HepG2 (cell line): ENCODE results near the gene SLC16A4. TPM values are rescaled to one million over a fixed set of nuclear protein-coding genes. Genes with fewer than 3 reads are reported as not detected.

ENCODE experiments used
- CENPBD1 ChIP-seq: sonication (generic); formaldehyde crosslinking; IDR thresholded peaks from 2 replicates; pipeline ENCODE4 v1.8.0; 2022; ENCODE audit warnings: missing genetic modification reagents, low read depth, mild to moderate bottlenecking, borderline replicate concordance
- FOXC1 ChIP-seq: sonication (generic); formaldehyde crosslinking; IDR thresholded peaks from 2 replicates; pipeline ENCODE4 v1.8.0; 2022; ENCODE audit warnings: mild to moderate bottlenecking, missing genetic modification reagents, borderline replicate concordance
- GATAD1 ChIP-seq: IDR thresholded peaks from 2 replicates; pipeline ENCODE4 v1.6.1; 2016; ENCODE audit warnings: missing genetic modification reagents, missing compliant biosample characterization
- GMEB2 ChIP-seq: IDR thresholded peaks from 2 replicates; pipeline ENCODE4 v1.6.1; 2016; ENCODE audit warnings: missing biosample characterization, missing genetic modification reagents, low read depth
- HCFC1 ChIP-seq: fragments of 150-350 bp; IDR thresholded peaks from 2 replicates; pipeline ENCODE4 v1.6.1; 2014; ENCODE audit warnings: low read depth, low read length
- HMGXB3 ChIP-seq: sonication (generic); formaldehyde crosslinking; IDR thresholded peaks from 2 replicates; pipeline ENCODE4 v1.4.0; 2020; ENCODE audit warnings: missing genetic modification reagents, borderline replicate concordance
- IKZF5 ChIP-seq: IDR thresholded peaks from 2 replicates; pipeline ENCODE4 v1.6.1; 2018; ENCODE audit warnings: missing genetic modification reagents, mild to moderate bottlenecking, missing compliant biosample characterization
- KLF11 ChIP-seq: IDR thresholded peaks from 2 replicates; pipeline ENCODE4 v1.6.1; 2016; ENCODE audit warnings: missing compliant biosample characterization
- KLF16 ChIP-seq, 2 experiments: sonication (generic) in 1 of 2; formaldehyde crosslinking in 1 of 2; IDR thresholded peaks; 2 replicates each; pipeline versions ENCODE4 v1.6.1 to v1.8.0; 2016 to 2023; ENCODE audit warnings: missing genetic modification reagents in 2 of 2, missing compliant biosample characterization in 1 of 2
- MATR3 ChIP-seq: sonication (generic); formaldehyde crosslinking; IDR thresholded peaks from 2 replicates; pipeline ENCODE4 v1.4.0; 2020; ENCODE audit warnings: missing genetic modification reagents
- RARA ChIP-seq: IDR thresholded peaks from 2 replicates; pipeline ENCODE4 v1.6.1; 2016; ENCODE audit warnings: missing genetic modification reagents, missing compliant biosample characterization
- RELA ChIP-seq: sonication (generic); formaldehyde crosslinking; IDR thresholded peaks from 2 replicates; pipeline ENCODE4 v1.4.0; 2020; ENCODE audit warnings: missing genetic modification reagents
- SKI ChIP-seq: fragments of 450-650 bp; IDR thresholded peaks from one replicate; pipeline ENCODE4 v1.6.1; 2018; ENCODE audit warnings: mild to moderate bottlenecking; ENCODE audit not compliant: partially characterized antibody
- SMARCE1 ChIP-seq: fragments of 450-650 bp; IDR thresholded peaks from 2 replicates; pipeline ENCODE4 v1.6.1; 2017; ENCODE audit warnings: borderline replicate concordance
- SYNCRIP ChIP-seq: fragments of 200-400 bp; formaldehyde crosslinking; IDR thresholded peaks from 2 replicates; pipeline ENCODE4 v1.6.1; 2018; ENCODE audit warnings: mild to moderate bottlenecking, low read depth, low read length; ENCODE audit not compliant: insufficient read depth
- ZKSCAN1 ChIP-seq: fragments of 150-350 bp; IDR thresholded peaks from 2 replicates; pipeline ENCODE4 v1.6.1; 2014; ENCODE audit warnings: low read length
- ZNF569 ChIP-seq: sonication (generic); formaldehyde crosslinking; IDR thresholded peaks from 2 replicates; pipeline ENCODE4 v1.5.0; 2020; ENCODE audit warnings: mild to moderate bottlenecking, missing genetic modification reagents, moderate library complexity, borderline replicate concordance
- ZNF580 ChIP-seq: IDR thresholded peaks from 2 replicates; pipeline ENCODE4 v1.6.1; 2016; ENCODE audit warnings: low read depth, borderline replicate concordance
- ZNF619 ChIP-seq: sonication (generic); formaldehyde crosslinking; IDR thresholded peaks from 2 replicates; pipeline ENCODE4 v1.4.0; 2020; ENCODE audit warnings: mild to moderate bottlenecking, missing genetic modification reagents
- ZNF788 ChIP-seq: sonication (generic); formaldehyde crosslinking; IDR thresholded peaks from 2 replicates; pipeline ENCODE4 v1.5.0; 2020; ENCODE audit warnings: mild to moderate bottlenecking, missing genetic modification reagents, borderline replicate concordance
- ZNF790 ChIP-seq: sonication (generic); formaldehyde crosslinking; IDR thresholded peaks from 2 replicates; pipeline ENCODE4 v1.8.0; 2022; ENCODE audit warnings: missing genetic modification reagents, mild to moderate bottlenecking, borderline replicate concordance
- ZSCAN22 ChIP-seq: sonication (generic); formaldehyde crosslinking; IDR thresholded peaks from 2 replicates; pipeline ENCODE4 v1.4.0; 2020; ENCODE audit warnings: mild to moderate bottlenecking, missing genetic modification reagents
- polyA plus RNA-seq, 8 experiments: library from polyadenylated mRNA; depleted of rRNA in 3 of 8; stranded (reverse) in 7 of 8; unstranded in 1 of 8; fragments of >200 nt; fragmentation: Illumina TruSeq in 4 of 8; extraction: Trizol in 4 of 8; gene quantifications; 2 replicates each; pipeline versions ENCODE4 v1.2.1 to v1.2.3, GENCODE V29; 2011 to 2016; ENCODE audit warnings: low read depth in 4 of 8, missing spikeins in 1 of 8, mixed read lengths in 1 of 8; ENCODE audit not compliant: insufficient read depth in 1 of 8
- total RNA-seq, 5 experiments: library from RNA; depleted of rRNA; stranded (reverse); fragments of >200 nt; fragmentation: Illumina TruSeq; extraction: Trizol; gene quantifications; 2 replicates each; pipeline ENCODE4 v1.2.3, GENCODE V29; 2016; ENCODE audit warnings: low read depth in 1 of 5

SLC16A4 gene
- total and polyA plus RNA-seq, 2 of the 13 experiments (the other 11 are each of a cell fraction or from before 2014, with no cell fraction given) = 1.1 to 1.5 TPM

- no peak for TF ChIP-seq ZNF788 (CRISPR knock-in tag)
- TF ChIP-seq MATR3 (CRISPR knock-in tag) = no peak
- no peak for TF ChIP-seq IKZF5 (CRISPR knock-in tag)
- no peak for TF ChIP-seq GMEB2 (CRISPR knock-in tag)
- no peak for TF ChIP-seq HMGXB3 (CRISPR knock-in tag)
- TF ChIP-seq ZKSCAN1 = no peak
- 0 out of 4 replicates have a peak, but pooled peaks of 1 of the 2 experiments have one; percentile 19 for TF ChIP-seq KLF16 (CRISPR knock-in tag; IDR thresholded peaks at IDR 0.05)
- no peak for TF ChIP-seq ZNF790 (CRISPR knock-in tag)
- TF ChIP-seq ZNF580 (CRISPR knock-in tag) = peak; percentile 12; the same call in 1 of the 2 replicates
- TF ChIP-seq CENPBD1 (CRISPR knock-in tag) = no peak
- no peak for TF ChIP-seq SKI
- TF ChIP-seq ZNF569 = no peak
- TF ChIP-seq ZSCAN22 (CRISPR knock-in tag) = no peak
- TF ChIP-seq SMARCE1 = no peak
- TF ChIP-seq RARA (CRISPR knock-in tag) = peak; percentile 43; the same call in 1 of the 2 replicates
- TF ChIP-seq SYNCRIP = no peak
- no peak for TF ChIP-seq HCFC1
- no peak for TF ChIP-seq FOXC1 (CRISPR knock-in tag)
- TF ChIP-seq ZNF619 (CRISPR knock-in tag) = no peak
- no peak for TF ChIP-seq RELA (CRISPR knock-in tag)
- no peak for TF ChIP-seq GATAD1 (CRISPR knock-in tag)
- TF ChIP-seq KLF11 (CRISPR knock-in tag) = no peak
Observed at GRCh38 chr1:110335265-110335664, 55.6 kb downstream of the SLC16A4 start (continued).
